SK-N-SH (cell line): Measurements from ENCODE around the gene ADAMTS16. TPM values are rescaled to one million over a fixed set of nuclear protein-coding genes. Genes with fewer than 3 reads are reported as not detected.

Experiments used
- CTCF ChIA-PET: fragments of 300-600, 350-600 bp; formaldehyde crosslinking; extraction: SDS; loops from one replicate; lab custom pipeline; 2021; lab: Yijun Ruan, JAX
- POLR2A ChIA-PET: fragments of 350-600 bp; sonication (Branson Sonifier 250); formaldehyde crosslinking; extraction: SDS; loops from one replicate; lab custom pipeline; 2020; ENCODE audit warnings: antibody characterized with exemption, inconsistent platforms; lab: Yijun Ruan, JAX
- DNase-seq: peaks from one replicate; pipeline ENCODE4 v3.0.0; 2012
- H2AFZ ChIP-seq: fragments of 200-600 bp; sonication (generic); 2 replicates; pipeline ENCODE4 v1.8.1; 2016; ENCODE audit warnings: antibody characterized with exemption, mild to moderate bottlenecking, low read depth
- H3F3A ChIP-seq: fragments of 200-600 bp; sonication (generic); replicated peaks from 2 replicates; pipeline ENCODE3; 2016; ENCODE audit warnings: antibody characterized with exemption, mild to moderate bottlenecking; ENCODE audit not compliant: insufficient read depth
- H3K27ac ChIP-seq, 2 experiments: fragments of 200-500 bp in 1 of 2; fragments of 200-600 bp in 1 of 2; sonication (Bioruptor generic) in 1 of 2; sonication (generic), shearing (Covaris generic) in 1 of 2; 2 replicates each; pipeline versions ENCODE4 v1.5.1 to v1.6.1; 2014 to 2016; ENCODE audit warnings: low read depth in 2 of 2, inconsistent platforms in 1 of 2, low read length in 1 of 2, mild to moderate bottlenecking in 1 of 2, mixed read lengths in 1 of 2
- H3K27me3 ChIP-seq: fragments of 200-600 bp; sonication (generic), shearing (Covaris generic); 2 replicates; pipeline ENCODE4 v1.6.1; 2016; ENCODE audit warnings: mixed run types; ENCODE audit not compliant: insufficient read depth
- H3K36me3 ChIP-seq, 2 experiments: fragments of 200-500 bp in 1 of 2; fragments of 200-600 bp in 1 of 2; sonication (Bioruptor generic) in 1 of 2; sonication (generic) in 1 of 2; replicated peaks in 1 of 2; 2 replicates each; pipeline versions ENCODE3 to v1.5.1; 2014 to 2016; ENCODE audit warnings: low read length in 1 of 2, mild to moderate bottlenecking in 1 of 2; ENCODE audit not compliant: insufficient read depth in 2 of 2, control insufficient read depth in 1 of 2
- H3K4me1 ChIP-seq, 2 experiments: fragments of 200-500 bp in 1 of 2; fragments of 200-600 bp in 1 of 2; sonication (Bioruptor generic) in 1 of 2; sonication (generic), shearing (Covaris generic) in 1 of 2; 2 replicates each; pipeline versions ENCODE4 v1.5.1 to v1.6.1; 2014 to 2016; ENCODE audit warnings: low read depth in 1 of 2, low read length in 1 of 2, mixed run types in 1 of 2; ENCODE audit not compliant: insufficient read depth in 2 of 2, control insufficient read depth in 1 of 2
- H3K4me2 ChIP-seq: fragments of 200-600 bp; sonication (generic), shearing (Covaris generic); 2 replicates; pipeline ENCODE4 v1.6.1; 2017; ENCODE audit warnings: mixed run types
- H3K4me3 ChIP-seq, 2 experiments: fragments of 200-500 bp in 1 of 2; fragments of 200-600 bp in 1 of 2; sonication (Bioruptor generic) in 1 of 2; sonication (generic), shearing (Covaris generic) in 1 of 2; 2 replicates each; pipeline versions ENCODE4 v1.5.1 to v1.8.1; 2014 to 2016; ENCODE audit warnings: low read depth in 2 of 2, inconsistent platforms in 1 of 2, low read length in 1 of 2, mild to moderate bottlenecking in 1 of 2, mixed read lengths in 1 of 2, moderate library complexity in 1 of 2
- H3K79me2 ChIP-seq: fragments of 200-600 bp; sonication (generic); 2 replicates; pipeline ENCODE4 v1.8.1; 2017; ENCODE audit warnings: mild to moderate bottlenecking; ENCODE audit not compliant: insufficient read depth
- H3K9ac ChIP-seq: fragments of 200-600 bp; sonication (generic); 2 replicates; pipeline ENCODE4 v1.6.1; 2017; ENCODE audit warnings: mixed run types
- H3K9me2 ChIP-seq: fragments of 200-600 bp; sonication (generic); 2 replicates; pipeline ENCODE4 v1.6.1; 2017; ENCODE audit warnings: mixed run types
- H3K9me3 ChIP-seq: fragments of 200-600 bp; sonication (generic); 2 replicates; pipeline ENCODE4 v1.6.1; 2017; ENCODE audit warnings: mixed run types, mild to moderate bottlenecking, moderate library complexity
- H4K20me1 ChIP-seq: fragments of 200-600 bp; sonication (generic); 2 replicates; pipeline ENCODE4 v1.6.1; 2017; ENCODE audit warnings: mild to moderate bottlenecking, mixed run types; ENCODE audit not compliant: insufficient read depth
- CHD2 ChIP-seq: fragments of 150-350 bp; IDR thresholded peaks from 2 replicates; pipeline ENCODE4 v1.6.1; 2018; ENCODE audit warnings: low read length; ENCODE audit not compliant: partially characterized antibody
- CTCF ChIP-seq: fragments of 200-600 bp; sonication (generic); IDR thresholded peaks from 2 replicates; pipeline ENCODE4 v1.6.1; 2017; ENCODE audit warnings: antibody characterized with exemption, mild to moderate bottlenecking, moderate library complexity
- EP300 ChIP-seq, 2 experiments: IDR thresholded peaks; 2 replicates each; pipeline versions ENCODE4 v1.4.0 to v1.6.1; 2012; ENCODE audit warnings: borderline replicate concordance in 1 of 2, low read depth in 1 of 2, low read length in 1 of 2
- EZH2phosphoT487 ChIP-seq: fragments of 200-600 bp; sonication (generic); IDR thresholded peaks from 2 replicates; pipeline ENCODE4 v1.6.1; 2017; ENCODE audit warnings: low read depth, mixed run types, mild to moderate bottlenecking, antibody characterized with exemption, moderate library complexity, borderline replicate concordance
- GABPA ChIP-seq: IDR thresholded peaks from 2 replicates; pipeline ENCODE4 v1.4.0; 2012; ENCODE audit warnings: low read depth, mild to moderate bottlenecking
- GATA2 ChIP-seq: sonication (generic); formaldehyde crosslinking; IDR thresholded peaks from 2 replicates; pipeline ENCODE4 v1.5.0; 2020; ENCODE audit warnings: mild to moderate bottlenecking, missing genetic modification reagents
- JUND ChIP-seq: IDR thresholded peaks from 2 replicates; pipeline ENCODE4 v1.4.0; 2012
- MAX ChIP-seq: IDR thresholded peaks from 2 replicates; pipeline ENCODE4 v1.4.0; 2012; ENCODE audit warnings: low read depth
- MEF2A ChIP-seq: IDR thresholded peaks from 2 replicates; pipeline ENCODE4 v1.4.0; 2012; ENCODE audit warnings: low read depth, borderline replicate concordance
- NRF1 ChIP-seq: IDR thresholded peaks from 2 replicates; pipeline ENCODE4 v1.6.1; 2012; ENCODE audit warnings: low read depth, mild to moderate bottlenecking, low read length
- PBX3 ChIP-seq: IDR thresholded peaks from 2 replicates; pipeline ENCODE4; 2012
- POLR2AphosphoS5 ChIP-seq: IDR thresholded peaks from 2 replicates; pipeline ENCODE4 v1.6.1; 2012; ENCODE audit warnings: low read depth, low read length
- RAD21 ChIP-seq: IDR thresholded peaks from 2 replicates; pipeline ENCODE4 v1.6.1; 2012; ENCODE audit warnings: mild to moderate bottlenecking, low read length
- RCOR1 ChIP-seq: fragments of 150-350 bp; IDR thresholded peaks from 2 replicates; pipeline ENCODE4 v1.6.1; 2017; ENCODE audit warnings: antibody characterized with exemption, low read length
- RXRA ChIP-seq: IDR thresholded peaks from 2 replicates; pipeline ENCODE4 v1.4.0; 2012; ENCODE audit warnings: low read depth, mild to moderate bottlenecking, borderline replicate concordance
- SIN3A ChIP-seq: IDR thresholded peaks from 2 replicates; pipeline ENCODE4 v1.6.1; 2012; ENCODE audit warnings: low read depth, mild to moderate bottlenecking, low read length, moderate library complexity, borderline replicate concordance
- TAF1 ChIP-seq: IDR thresholded peaks from 2 replicates; pipeline ENCODE4 v1.6.1; 2012; ENCODE audit warnings: low read depth, mild to moderate bottlenecking, low read length, moderate library complexity, borderline replicate concordance
- TCF12 ChIP-seq: IDR thresholded peaks from 2 replicates; pipeline ENCODE4 v1.4.0; 2012
- YY1 ChIP-seq: IDR thresholded peaks from 2 replicates; pipeline ENCODE4 v1.4.0; 2012; ENCODE audit warnings: low read depth, mild to moderate bottlenecking
- ZBTB33 ChIP-seq: IDR thresholded peaks from 2 replicates; pipeline ENCODE4 v1.4.0; 2012; ENCODE audit warnings: low read depth, borderline replicate concordance
- WGBS: methylation state at CpG from one replicate; pipeline ENCODE4 v1.1.6; 2017; ENCODE audit warnings: low lambda C conversion rate; 5-methylcytosine and 5-hydroxymethylcytosine counted together
- polyA plus RNA-seq, 3 experiments: library from polyadenylated mRNA; depleted of rRNA; stranded (reverse); fragments of >200 nt; gene quantifications; 2 replicates each; pipeline ENCODE4 v1.2.3, GENCODE V29; 2012

The ADAMTS16 gene
- polyA plus RNA-seq, 1 of the 3 experiments (the other 2 are of a cell fraction): not detected

- Histone ChIP-seq H4K20me1 (no peaks in the 10 kb centered on the region), H3K9me2 (no peaks in the 10 kb centered on the region), H3K36me3 (no peaks in the 10 kb centered on the region), H3F3A (no peaks in the 10 kb centered on the region), H2AFZ (no peak overlapping the region), H3K79me2 (no peaks in the 10 kb centered on the region), H3K4me2 (no peak overlapping the region), H3K27ac (no peak overlapping the region), H3K9me3 (no peaks in the 10 kb centered on the region), H3K9ac (no peak overlapping the region), H3K27me3 (no peaks in the 10 kb centered on the region), H3K4me1 (no peaks in the 10 kb centered on the region), H3K4me3 (no peak overlapping the region)
- no peak for DNase-seq
- ChIA-PET POLR2A (no interaction called here), CTCF (no interaction called here)
- TF ChIP-seq PBX3 (no peak), MEF2A (no peak), GABPA (no peak), JUND (no peak), SIN3A (no peak), RXRA (no peak)
- 23% methylated on average over 5 of the region's 6 CpGs for WGBS
Measured at GRCh38 chr5:5199495-5199894, 59.4 kb downstream of the ADAMTS16 start.

GRCh38 chr5:5200133-5200532, 60.0 kb downstream of the ADAMTS16 start:
- no peak overlapping the region for H3K4me3 ChIP-seq
- TF ChIP-seq ZBTB33 (no peak), RCOR1 (no peak), POLR2AphosphoS5 (no peak), NRF1 (no peak), TCF12 (no peak), EZH2phosphoT487 (no peak), CHD2 (no peak), CTCF (no peak), TAF1 (no peak), RXRA (no peak), YY1 (no peak), EP300 (IDR thresholded peaks at IDR 0.05; ENCODE audit: borderline replicate concordance in 1 of 2, low read depth in 1 of 2, low read length in 1 of 2) (no peak), RAD21 (no peak), SIN3A (no peak), MAX (no peak), GATA2 (CRISPR knock-in tag) (no peak)
- H3K9ac ChIP-seq: no peak overlapping the region
- H3F3A ChIP-seq: no peaks in the 10 kb centered on the region
- ChIA-PET CTCF (no interaction called here), POLR2A (no interaction called here)
- DNase-seq: no peak
- H3K4me2 ChIP-seq: no peak overlapping the region
- no peaks in the 10 kb centered on the region for H3K9me2 ChIP-seq
- H4K20me1 ChIP-seq: no peaks in the 10 kb centered on the region
- no peak overlapping the region for H2AFZ ChIP-seq
- no peaks in the 10 kb centered on the region for H3K4me1 ChIP-seq
- H3K27me3 ChIP-seq: no peaks in the 10 kb centered on the region
- H3K36me3 ChIP-seq: no peaks in the 10 kb centered on the region
- 37% methylated on average over 5 of the region's 5 CpGs for WGBS
- H3K27ac ChIP-seq: no peak overlapping the region
- no peaks in the 10 kb centered on the region for H3K79me2 ChIP-seq
- no peaks in the 10 kb centered on the region for H3K9me3 ChIP-seq
